ENCODE results near the gene SLC6A7.
A peak's percentile ranks its signal among the peaks of the same experiment; 100 is the strongest.
"Not testable (repeated sequence)": the region's sequence is repeated elsewhere in the genome, so short reads cannot be mapped to it uniquely, and the experiment has no call there.

The SLC6A7 gene

DNA sequence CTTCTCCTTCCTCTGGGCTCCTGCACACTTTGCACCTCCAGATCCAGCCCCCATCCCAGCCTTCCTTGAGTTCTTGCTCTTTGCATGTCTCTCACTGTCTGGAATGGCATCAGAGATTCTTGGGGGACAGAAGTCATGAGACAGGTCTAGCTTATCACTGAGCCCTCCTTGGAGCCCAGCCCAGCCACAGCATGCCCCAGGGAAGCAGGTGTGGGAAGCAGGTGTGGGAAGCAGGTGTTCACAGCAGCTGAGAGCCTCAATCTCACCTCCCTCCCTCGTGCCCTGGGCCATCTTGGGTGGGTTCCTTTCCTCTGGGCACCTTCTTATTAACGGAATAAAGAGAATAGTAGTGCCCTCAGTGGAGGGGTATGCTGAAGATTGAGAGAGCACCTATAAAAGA, 27.2 kb downstream of the SLC6A7 start:
- no peak for DNase-seq (ENCODE audit: low read depth in 2 of 2)

DNA sequence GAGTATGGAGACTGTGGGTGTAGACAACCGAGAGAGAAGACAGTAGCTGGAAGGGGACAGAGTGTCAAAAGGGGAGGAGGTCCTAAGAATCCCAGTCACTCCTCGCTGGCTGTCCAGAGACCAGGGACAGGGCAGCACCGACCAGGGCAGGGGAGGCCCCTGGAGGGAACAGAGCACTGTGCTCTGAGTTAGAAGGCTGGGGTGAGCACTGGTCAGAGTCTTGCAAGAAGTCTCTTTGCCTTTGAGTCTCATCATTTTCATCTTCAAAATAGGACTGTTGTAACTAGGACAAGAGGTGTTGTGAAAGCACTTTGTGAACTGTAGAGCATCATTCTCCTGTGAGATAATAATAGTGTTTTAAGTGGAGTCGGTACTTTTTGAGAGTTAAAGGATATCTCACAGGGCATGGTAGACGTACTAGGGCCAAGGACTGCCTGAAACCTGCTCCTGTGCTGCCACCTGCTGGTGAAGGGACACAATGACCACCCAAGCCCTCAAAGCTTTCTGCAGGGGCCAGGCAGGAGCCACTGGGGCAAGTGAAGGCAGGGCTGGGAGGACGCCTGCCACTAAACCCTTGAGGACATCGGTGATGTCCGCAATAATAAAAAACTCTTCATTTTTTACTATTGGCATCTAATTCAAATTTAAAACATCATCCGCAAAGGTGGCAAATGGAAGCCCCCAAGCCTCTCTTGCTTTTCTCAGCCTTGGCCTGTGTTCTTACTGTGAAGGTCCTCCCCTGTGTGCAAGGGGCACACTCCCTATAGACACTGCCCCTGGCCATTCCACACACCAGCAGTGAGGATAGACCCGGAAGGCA, 28.2 kb downstream of the SLC6A7 start:
- DNase-seq (ENCODE audit: low read depth in 2 of 2), result peak; percentile 70 to 73

DNA sequence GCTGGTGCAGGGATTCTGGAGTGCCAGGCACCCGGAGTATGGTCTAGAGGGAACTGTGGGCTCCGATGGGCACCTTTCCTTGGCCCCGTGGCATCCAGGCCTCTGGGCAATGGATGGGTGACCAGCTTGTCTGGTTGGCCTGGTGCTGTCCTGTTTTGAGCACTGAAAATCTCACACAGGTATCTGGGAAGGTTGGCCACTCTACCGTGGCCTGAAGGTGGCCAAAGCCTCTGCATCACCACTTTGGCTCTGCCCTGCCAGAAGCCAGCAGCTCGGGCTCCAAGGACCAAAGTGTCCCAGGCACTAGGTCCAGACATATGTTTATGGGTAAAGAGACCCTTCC, 28.8 kb downstream of the SLC6A7 start:
- no peak for DNase-seq (ENCODE audit: low read depth in 2 of 2)

DNA sequence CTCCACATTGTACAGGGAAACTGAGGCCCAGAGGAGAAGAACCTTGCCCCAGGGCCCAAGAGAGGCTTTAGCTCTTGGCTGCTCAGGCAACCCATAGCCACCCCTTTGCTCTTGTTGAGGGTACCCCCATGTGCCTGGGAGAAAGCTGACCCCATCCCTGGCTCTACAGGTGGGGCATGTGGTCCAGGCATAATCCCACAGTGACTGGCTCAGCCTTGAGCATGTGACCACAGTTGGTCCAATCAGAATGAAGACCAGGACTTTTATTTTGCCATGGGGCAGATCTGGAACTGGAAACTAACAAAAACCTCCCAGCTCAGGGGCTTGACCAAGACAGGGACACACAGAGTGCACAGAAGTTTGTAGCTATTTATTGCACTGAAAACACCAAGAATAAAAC, 29.3 kb downstream of the SLC6A7 start:
- DNase-seq (ENCODE audit: low read depth in 2 of 2), result no peak

DNA sequence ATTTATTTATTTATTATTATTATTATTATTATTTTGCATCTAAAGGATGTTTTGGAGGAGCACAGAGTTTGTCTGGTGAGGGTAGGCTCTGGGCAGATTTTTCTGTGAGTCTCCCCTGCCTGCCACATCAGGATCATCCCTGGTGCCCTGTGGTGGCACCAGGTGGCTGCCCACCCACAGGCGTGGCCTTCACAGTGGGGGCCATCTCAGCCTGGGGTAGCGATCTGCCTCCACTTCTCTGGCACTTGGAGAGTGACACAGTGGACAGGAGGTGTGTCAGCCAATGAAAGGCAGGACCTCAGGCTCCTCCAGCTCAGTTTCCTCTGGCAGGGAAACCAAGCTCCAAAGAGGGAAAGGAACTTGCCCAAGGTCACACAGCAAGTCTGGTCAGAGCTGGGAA, 30.0 kb downstream of the SLC6A7 start:
- DNase-seq (ENCODE audit: low read depth in 2 of 2), result no peak

DNA sequence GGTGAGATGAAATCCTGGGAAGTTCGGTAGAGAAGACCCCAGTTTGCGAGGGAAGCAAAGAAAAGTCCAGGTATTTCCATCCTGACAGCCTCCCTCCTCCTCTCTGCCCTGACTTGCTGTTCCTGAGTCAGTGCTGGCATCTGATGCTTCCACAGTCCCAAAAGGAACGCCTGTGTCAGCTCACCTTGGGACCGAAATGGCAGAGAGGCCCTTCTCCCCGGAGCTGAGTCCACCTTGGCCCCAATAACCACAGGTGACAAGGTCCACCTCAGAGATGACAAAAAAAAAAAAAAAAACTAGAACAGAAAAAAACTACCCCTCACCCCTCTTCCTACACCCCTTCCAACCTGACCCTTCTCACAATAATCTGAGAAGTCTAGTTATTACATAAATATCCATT, 31.6 kb downstream of the SLC6A7 start:
- no peak for DNase-seq (ENCODE audit: low read depth in 2 of 2)

DNA sequence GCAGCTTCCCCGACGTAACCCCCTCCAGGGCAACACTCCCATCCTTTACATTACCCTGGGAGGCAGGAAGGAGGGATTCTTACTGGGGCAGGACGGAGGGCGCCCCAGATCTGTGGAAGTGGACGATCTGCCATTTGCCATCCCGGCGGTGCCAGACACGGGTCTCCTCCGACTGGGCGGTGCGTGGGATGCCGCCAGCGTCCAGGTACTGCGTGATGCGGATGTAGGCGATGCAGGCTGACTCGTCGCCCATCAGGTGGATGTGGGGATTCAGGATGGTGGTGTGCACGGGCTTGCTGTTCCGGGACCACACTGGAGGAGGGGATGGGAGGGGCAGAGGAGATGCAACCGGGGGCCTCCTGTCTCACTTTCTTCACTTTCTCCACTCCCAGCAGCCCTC, 33.0 kb downstream of the SLC6A7 start:
- DNase-seq (ENCODE audit: low read depth in 2 of 2), result no peak

DNA sequence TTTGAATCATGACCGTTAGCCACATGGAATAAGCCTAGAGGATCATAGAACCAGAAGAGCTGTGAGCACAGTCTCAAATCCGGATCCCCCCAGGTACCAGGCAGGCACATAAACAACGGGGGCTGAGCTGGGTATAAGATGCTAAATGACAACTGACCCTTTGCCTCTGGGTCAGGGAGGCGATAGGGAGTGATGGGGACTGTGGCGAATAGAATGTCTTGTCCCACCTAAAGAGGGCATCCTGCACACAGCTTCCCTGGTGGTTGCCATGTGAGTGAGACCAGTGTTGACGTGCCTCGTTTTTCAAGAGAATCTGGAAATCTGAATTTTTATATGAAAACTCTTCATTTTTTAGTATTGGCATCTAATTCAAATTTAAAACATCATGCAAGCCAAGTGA, 33.6 kb downstream of the SLC6A7 start:
- no peak for DNase-seq (ENCODE audit: low read depth in 2 of 2)

DNA sequence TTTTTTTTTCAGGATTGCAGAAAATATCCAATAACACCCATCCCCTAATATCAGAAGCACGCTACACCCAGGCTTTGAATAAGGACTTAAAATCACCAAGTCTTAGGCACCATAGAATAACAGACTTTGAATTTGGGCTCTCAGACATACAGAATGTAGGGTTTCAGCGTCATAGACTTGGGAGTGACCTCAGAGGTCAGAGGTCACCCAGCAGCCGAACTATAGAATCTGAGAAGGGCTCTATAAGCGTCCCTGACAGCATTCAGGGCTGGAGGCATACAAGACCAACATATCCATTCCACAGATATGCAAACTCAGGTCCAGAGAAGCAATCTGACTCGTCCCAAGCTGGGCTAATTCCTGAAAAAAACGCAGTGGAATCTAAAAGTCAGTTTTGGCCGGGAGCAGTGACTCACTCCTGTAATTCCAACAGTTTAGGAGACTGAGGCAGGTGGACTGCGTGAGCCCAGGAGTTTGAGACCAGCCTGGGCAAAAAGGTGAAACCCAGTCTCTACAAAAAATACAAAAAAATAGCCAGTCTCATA, 34.7 kb downstream of the SLC6A7 start:
- no peak for DNase-seq (ENCODE audit: low read depth in 2 of 2)

DNA sequence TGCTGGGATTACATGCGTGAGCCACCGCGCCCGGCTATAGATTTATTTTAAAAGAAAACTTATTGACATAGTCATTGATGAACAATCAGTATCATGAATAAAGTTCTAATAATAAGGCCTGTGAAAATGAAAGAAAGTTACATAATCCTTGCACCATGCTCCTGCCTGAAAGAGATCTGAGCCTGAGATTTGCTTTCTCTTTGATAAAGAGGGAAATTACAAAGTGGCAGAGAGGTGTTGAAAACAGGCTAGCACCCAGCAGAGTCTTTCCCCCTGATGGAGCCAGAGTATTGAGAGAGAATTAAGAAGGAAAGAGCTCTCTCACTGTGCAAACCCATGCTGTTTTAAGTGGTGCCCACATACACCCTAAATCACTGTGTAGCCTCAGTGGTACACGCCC, 37.2 kb downstream of the SLC6A7 start:
- DNase-seq (ENCODE audit: low read depth in 2 of 2), result no peak

DNA sequence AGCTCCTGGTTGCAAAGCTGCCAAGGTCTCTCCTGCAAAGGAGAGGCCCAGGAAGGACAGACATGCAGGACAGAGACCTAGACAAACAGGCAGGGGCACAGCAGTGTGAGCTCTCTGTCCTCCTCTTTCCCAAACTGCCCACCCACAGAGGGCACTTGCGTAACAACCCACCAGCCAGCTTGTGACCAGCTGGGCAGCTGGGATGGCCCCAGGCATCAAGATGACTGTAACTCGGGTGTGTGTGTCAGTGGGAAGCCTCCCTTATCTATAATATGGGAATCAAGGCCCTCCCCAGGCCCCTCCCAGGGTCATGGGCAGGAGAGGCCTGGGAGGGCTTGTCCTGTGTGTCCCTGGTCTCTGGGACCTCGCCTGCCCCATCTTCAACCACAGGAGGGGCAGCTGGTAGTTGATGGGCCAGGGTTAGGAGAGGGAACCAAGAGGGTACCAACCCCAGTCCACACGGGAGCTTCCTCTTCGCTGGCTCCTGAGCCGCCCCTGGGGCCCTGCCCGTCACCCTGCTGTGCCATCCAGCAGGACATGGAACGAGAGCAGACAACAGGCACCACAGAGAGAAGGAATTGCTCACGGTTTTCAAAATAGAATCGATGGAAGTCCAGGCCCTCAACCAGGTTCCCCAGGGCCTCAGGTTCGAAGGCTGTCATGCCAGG, 37.9 kb downstream of the SLC6A7 start:
- no peak for DNase-seq (ENCODE audit: low read depth in 2 of 2)

DNA sequence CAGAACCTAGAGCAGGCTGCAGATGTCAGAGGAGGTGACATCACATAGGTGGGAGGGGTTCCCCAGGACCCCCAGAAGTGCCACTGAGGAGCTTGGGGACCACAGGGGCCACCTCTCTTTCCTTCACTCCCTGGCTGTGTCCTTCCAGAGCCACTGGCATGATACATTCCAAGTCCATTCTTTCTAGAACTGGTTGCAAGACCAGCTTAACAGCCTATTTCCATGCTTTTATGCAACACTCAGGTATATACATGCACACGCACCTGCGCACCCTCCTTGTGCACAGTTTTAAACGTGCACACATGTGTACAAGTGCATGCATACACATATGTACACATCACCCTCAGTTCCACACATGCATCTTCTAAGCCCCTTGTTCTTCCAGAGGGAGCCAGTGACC, 39.7 kb downstream of the SLC6A7 start:
- no peak for DNase-seq (ENCODE audit: low read depth in 2 of 2)

DNA sequence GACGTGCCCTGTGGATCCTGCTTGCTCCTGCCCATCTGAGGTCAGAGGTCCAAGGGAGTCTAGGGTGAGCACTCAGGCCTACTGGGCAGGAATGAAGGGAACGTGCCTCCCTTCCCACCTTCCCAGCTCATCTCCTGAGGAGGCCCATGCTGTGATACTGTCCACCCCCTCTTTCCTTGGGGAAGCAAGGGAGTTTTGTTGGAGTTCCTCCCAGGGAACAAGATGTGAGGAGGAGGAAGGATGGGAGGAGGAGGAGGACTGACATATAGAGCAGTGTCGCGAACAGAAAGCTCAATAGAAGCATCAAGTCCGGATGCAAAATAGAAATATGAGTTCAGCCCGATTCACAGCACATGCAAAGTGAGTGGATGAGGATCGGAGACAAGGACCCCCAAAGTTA, 41.0 kb downstream of the SLC6A7 start:
- DNase-seq (ENCODE audit: low read depth in 2 of 2), result no peak

DNA sequence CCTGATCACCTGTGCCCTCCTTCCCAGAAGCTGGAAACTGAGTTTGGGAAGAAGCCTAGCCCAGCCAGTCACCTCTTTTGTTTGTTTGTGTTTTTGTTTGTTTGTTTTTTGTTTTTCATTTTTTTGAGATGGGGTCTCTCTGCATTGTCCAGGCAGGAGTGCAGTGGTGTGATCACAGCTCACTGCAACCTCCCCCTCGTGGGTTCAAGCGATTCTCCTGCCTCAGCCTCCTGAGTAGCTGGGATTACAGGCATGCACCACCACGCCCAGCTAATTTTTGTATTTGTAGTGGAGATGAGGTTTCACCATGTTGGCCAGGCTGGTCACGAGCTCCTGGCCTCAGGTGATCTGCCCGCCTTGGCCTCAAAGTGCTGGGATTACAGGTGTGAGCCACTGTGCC, 43.8 kb downstream of the SLC6A7 start:
- DNase-seq (ENCODE audit: low read depth in 2 of 2), result not testable (repeated sequence)

DNA sequence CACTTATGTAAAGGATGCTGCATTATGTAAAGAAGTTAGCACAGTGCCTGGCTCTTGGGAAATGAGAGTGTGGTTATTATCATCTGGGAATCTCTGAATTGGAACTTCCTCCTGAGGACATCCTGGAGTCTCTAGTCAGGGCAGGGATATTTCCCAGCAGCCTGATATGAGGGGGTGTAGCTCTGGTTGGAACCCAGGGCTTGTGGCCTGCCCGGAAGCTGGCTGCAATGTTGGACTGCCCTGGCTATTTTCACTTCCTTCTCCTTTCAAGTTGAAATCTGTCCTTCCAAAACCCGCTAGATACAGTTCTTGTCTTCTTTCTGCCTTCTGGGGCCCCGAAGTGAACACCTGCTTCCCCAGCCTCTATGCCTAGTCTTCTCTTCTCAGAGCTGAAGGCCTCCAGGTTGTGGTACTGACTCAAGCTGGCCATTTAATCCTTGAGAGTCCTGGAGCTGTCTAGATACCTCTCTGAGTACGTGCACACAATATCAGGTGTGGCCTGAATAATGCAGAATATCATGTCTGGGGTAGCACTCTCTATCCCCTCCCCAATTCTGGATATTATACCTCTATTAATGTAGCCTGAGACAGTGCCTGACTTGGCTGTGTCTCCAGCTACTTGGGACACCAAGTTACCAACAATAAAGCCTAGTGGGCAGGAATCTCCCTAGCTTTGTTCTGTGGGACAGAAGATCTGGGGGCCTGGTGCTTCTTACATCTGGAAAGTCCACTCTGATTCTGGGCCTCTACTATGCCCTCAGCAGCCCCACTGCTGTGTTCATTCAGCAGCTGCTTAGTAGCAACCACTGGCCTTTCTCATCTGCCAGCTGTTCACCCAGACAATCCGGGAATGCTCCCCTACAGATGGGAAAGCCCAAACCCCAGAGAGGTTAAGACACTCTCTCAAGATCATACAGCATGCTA, 45.0 kb downstream of the SLC6A7 start:
- no peak for DNase-seq (ENCODE audit: low read depth in 2 of 2)

DNA sequence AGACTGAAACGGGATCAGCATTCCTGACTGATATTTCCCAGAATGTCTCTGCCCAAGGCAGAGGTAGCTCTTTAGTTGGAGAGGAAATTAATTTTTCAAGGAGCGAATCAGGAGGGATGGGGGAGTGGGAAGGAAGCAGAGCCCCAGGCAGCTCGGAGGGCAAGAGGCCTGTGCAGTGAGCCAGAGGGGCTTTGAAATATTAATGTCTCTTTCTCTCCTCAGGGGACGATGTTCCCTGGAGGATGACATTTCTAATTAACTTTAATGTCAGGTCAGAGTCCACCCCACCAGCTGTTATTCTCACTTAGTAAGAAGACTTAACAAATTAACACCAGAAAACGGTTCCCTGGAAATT, 45.6 kb downstream of the SLC6A7 start:
- no peak for DNase-seq (ENCODE audit: low read depth in 2 of 2)

DNA sequence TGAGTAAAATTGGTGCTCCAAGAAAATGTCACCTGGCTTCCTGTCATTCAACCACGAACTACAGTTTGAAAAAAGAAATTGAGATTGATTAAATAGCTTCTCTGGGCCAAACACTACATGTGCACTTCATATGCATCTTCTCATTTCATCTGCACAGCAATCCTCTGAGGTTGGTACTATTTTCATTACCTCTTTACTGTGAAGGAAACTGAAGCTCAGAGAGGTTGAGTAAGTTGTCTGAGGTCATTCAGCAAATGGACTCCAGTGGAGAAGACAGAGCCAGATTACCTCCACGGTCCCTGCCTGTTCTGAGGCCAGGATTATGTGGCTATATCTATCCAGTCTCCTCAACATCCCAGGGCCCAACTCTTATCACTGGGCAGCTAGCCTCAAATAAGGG, 46.5 kb downstream of the SLC6A7 start:
- no peak for DNase-seq (ENCODE audit: low read depth in 2 of 2)

DNA sequence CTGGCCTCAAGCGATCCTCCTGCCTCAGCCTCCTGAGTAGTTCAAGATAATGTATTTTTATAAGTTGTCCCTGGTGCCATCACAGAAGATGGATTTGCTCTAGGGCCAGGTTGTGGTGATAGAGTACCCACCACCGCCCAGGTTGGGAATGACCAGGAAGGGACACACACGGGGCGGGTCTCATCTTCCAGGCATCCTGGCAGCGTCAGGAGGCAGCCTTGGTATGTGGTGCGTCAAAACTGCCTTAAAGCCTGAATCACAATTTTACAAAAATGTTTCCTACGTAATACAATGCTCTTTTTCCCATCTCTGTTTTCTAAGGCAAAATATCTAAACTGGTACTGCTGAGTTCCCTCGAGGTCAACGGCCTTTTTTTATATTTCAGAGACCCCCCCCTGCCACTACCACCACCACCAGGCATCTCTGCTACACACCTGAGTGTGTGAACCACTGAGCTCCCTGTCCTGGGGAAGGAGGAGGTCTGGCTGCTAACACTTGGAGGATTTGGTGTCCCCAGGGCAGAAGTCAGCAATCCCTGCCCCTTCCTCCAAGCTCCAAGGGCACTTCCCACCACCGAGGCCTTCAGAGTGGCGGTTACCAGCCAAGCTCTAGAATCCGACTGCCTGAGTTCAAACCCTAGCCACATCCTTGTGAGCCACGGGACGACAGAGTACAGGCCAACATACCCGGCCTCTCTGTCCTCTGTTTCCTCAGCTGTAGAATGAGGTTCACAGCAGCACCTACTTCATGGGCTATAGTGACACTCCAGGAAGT, 47.3 kb downstream of the SLC6A7 start:
- no peak for DNase-seq (ENCODE audit: low read depth in 2 of 2)

DNA sequence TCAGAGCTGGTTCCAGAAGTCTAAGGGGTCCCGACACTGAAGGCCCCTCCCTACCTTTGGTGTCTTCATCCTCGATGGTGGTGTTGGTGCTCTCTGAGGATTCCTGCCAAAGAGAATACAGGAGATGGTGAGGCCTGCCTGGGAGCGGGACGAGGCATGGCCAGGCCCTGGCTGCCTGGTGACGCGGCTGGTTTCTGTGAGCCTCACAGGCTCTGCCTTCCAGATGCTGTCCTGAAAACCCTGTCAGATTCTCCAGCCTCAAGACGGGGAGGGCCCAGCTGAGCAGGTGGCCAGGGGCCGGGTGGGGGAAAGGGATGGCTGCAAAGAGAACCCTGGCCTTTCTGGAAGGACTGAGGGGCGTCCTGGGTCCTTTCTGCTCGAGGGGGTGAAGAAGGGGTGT, 48.8 kb downstream of the SLC6A7 start:
- no peak for DNase-seq (ENCODE audit: low read depth in 2 of 2)

DNA sequence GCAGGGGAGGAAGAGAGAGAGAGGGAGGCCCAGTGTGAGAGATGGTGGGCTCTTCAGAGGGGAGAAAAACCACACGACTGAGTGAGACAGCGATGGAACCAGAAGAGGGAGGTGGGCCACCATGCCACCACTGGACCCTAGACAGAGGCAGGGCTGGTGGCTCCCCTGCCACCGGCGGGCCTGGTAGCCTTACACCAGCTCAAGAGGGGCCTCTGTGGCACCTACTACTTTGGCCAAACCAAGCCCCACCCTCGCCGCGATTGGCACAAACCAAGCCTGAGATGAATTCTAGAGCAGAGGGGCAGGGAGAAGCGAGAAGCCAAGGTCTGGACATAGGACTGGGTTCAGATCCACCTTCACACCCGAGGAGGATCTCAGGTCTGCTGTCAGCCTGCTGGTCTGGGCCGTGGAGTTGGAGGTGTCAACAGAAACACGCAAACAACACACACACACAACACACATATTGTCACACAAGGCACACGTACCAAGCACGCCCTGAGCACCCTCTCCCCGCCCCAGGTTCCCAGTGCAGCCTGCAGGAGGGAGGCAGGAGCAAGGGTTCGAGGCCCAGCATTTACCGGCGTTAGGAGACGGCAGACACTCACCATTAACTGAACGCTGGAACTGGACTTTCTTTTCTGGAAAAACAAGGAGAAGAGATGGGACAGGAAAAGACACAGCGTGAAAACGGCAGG, 49.4 kb downstream of the SLC6A7 start:
- no peak for DNase-seq (ENCODE audit: low read depth in 2 of 2)

DNA sequence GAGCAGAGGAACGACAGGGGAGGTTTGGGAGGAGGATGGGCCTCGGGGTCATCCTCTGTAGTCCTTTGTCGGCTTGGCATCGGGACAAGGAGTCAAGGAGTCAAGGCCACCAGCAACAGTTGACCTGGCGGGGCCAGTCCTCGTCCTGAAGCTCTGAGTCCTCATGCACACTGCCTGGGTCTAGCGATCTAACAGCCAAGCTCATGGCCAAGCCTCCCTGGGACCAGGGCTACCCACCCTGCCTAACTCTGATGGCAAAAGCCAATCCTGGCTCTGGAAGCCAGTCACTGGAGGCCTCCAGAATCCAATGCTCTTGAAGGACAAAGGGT, 49.9 kb downstream of the SLC6A7 start:
- no peak for DNase-seq (ENCODE audit: low read depth in 2 of 2)
